Articular chondrocyte of knee joint (primary cell): ENCODE measurements around the gene SRF. TPM values are rescaled to one million over a fixed set of nuclear protein-coding genes. Genes with fewer than 3 reads are reported as not detected.

Experiments used
- total RNA-seq: library from RNA; depleted of rRNA; stranded (reverse); fragments of >200 nt; gene quantifications from 2 replicates; pipeline ENCODE4 v1.2.3, GENCODE V29; 2012

SRF gene
- total RNA-seq = 11.9 and 14.3 TPM in 2 replicates

GRCh38 chr6:43170931-43171706, at the start of gene SRF:
Gene SRF, plus strand, starts transcription at chr6:43171269. Its CDS starts 388 bp downstream, at chr6:43171657.

GRCh38 chr6:43181942-43182860, 11.1 kb downstream of the SRF start, which contains the start of gene CUL9:
Gene CUL9, plus strand, starts transcription at chr6:43182196. Its CDS starts 2,115 bp downstream, at chr6:43184311.

GRCh38 chr6:43228951-43229802, 58.1 kb downstream of the SRF start, which contains the start of gene DNPH1:
Gene DNPH1, minus strand, starts transcription at chr6:43229481. Its CDS starts 25 bp downstream, at chr6:43229456.

Other genes starting within 250 kb of the SRF start
- 23.7 and 27.3 TPM in 2 replicates for gene CNPY3, start 241.8 kb upstream of the SRF start, total RNA-seq
- gene GNMT, start 210.5 kb upstream of the SRF start, total RNA-seq = 0.11 TPM in 1 of 2 replicates, not detected in the other
- 21.4 and 34.2 TPM in 2 replicates for gene PEX6, start 192.1 kb upstream of the SRF start, total RNA-seq
- 40.2 and 42.3 TPM in 2 replicates for gene PPP2R5D, start 186.7 kb upstream of the SRF start, total RNA-seq
- gene MEA1, start 157.3 kb upstream of the SRF start, total RNA-seq = 48.7 and 58.7 TPM in 2 replicates
- 58.9 and 59.6 TPM in 2 replicates for gene KLHDC3, start 157.0 kb upstream of the SRF start, total RNA-seq
- 80.0 and 84.3 TPM in 2 replicates for gene RRP36, start 149.6 kb upstream of the SRF start, total RNA-seq
- gene CUL7, start 117.4 kb upstream of the SRF start, total RNA-seq = 35.0 and 44.1 TPM in 2 replicates
- gene MRPL2, start 111.8 kb upstream of the SRF start, total RNA-seq = 16.2 and 19.1 TPM in 2 replicates
- 11.2 and 14.3 TPM in 2 replicates for gene KLC4, start 111.6 kb upstream of the SRF start, total RNA-seq
- 28.3 and 51.5 TPM in 2 replicates for gene PTK7, start 95.0 kb upstream of the SRF start, total RNA-seq
- gene CUL9, start 10.9 kb downstream of the SRF start, total RNA-seq = 23.8 and 28.0 TPM in 2 replicates
- gene DNPH1, start 58.2 kb downstream of the SRF start, total RNA-seq = 37.6 and 40.1 TPM in 2 replicates
- gene TTBK1, start 72.2 kb downstream of the SRF start, total RNA-seq = under 0.01 TPM in 2 replicates
- not detected in 2 replicates for gene SLC22A7, start 127.0 kb downstream of the SRF start, total RNA-seq
- 0.32 TPM in 1 of 2 replicates, not detected in the other for gene CRIP3, start 137.6 kb downstream of the SRF start, total RNA-seq
- 14.9 and 15.0 TPM in 2 replicates for gene ZNF318, start 198.4 kb downstream of the SRF start, total RNA-seq